Mesangial cell (primary cell): ENCODE measurements around the gene NDUFS7. TPM values are rescaled to one million over a fixed set of nuclear protein-coding genes. Genes with fewer than 3 reads are reported as not detected.

Experiments
- total RNA-seq: library from RNA; depleted of rRNA; stranded (reverse); fragments of >200 nt; gene quantifications from 2 replicates; pipeline ENCODE4 v1.2.3, GENCODE V29; 2015

The NDUFS7 gene
- 172 and 183 TPM in 2 replicates for total RNA-seq

DNA sequence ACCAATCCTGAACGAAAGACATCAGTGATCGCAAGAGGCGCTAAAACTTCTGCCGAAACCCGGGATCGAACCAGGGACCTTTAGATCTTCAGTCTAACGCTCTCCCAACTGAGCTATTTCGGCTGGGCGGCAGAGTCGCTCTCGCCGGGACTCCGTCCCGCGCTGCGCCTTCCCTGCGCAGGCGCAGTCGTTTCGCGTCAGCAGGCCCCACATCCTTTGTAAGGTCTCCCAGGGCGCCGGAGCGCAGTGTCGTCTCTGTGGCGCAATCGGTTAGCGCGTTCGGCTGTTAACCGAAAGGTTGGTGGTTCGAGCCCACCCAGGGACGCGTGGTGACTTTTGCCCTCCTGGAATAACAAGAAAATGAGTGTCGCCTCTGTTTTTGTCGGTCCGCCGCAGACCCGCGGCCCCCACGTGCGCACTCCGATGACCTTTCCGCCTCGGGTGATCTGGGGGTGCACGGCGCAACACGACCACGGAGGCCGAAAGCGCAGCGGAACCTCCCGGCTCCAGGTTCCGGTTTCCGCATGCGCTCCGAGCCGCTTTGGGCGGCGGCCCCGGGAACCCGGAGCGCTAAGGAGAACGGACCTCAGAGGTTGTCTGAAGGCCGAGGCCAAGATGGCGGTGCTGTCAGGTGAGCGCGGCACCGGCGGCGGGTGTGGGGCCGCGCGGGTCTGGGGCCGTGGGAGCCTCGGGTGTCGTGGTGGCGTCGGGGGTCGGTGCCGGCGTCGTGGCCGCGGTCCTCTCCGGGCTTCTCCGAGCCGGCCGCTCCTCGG, at the start of gene NDUFS7:
Gene NDUFS7 (plus strand): TSS at position 596 of the 773 bp plus-strand sequence. CDS start 20 bp downstream, at position 616.

DNA sequence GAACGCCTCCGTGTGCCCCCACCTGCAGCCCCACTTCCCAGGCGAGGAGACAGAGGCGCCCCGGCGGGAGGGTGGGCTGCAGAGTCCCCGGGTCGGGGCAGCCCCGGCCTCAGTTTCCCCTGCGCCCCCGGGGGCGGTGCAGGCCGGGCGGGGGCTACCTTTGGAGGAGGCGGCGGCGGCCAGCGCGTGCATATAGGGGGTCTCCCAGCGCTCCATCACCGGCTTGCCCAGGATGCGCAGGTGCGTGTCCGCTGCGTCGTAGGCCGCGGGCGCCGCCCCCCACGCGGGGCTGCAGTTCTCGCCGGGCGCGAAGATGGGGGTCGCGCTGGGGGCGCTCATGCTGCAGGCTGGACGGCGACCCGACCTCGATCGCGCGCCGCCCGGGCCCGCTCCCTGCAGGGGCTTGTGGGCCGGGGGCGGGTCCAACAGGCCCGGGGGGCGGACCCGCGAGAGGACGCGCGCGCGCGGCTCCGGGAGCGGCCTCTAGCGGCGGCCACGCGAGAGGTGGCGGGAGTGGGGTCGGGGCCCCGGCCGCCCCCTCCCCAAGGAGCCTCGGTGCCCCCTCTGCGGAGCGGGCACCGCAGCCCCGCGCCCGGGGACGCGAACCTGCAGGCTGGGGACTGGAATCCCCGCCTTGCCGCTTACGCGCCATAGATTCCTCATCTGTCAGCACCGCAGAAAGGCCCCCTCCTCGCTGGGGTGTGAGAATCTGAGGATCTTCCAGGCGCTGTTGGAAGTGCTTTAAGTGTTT, 17.6 kb downstream of the NDUFS7 start, which contains the start of gene GAMT:
Gene GAMT (minus strand): TSS at position 405 of the 751 bp plus-strand sequence. CDS start 66 bp downstream, at position 339.

DNA sequence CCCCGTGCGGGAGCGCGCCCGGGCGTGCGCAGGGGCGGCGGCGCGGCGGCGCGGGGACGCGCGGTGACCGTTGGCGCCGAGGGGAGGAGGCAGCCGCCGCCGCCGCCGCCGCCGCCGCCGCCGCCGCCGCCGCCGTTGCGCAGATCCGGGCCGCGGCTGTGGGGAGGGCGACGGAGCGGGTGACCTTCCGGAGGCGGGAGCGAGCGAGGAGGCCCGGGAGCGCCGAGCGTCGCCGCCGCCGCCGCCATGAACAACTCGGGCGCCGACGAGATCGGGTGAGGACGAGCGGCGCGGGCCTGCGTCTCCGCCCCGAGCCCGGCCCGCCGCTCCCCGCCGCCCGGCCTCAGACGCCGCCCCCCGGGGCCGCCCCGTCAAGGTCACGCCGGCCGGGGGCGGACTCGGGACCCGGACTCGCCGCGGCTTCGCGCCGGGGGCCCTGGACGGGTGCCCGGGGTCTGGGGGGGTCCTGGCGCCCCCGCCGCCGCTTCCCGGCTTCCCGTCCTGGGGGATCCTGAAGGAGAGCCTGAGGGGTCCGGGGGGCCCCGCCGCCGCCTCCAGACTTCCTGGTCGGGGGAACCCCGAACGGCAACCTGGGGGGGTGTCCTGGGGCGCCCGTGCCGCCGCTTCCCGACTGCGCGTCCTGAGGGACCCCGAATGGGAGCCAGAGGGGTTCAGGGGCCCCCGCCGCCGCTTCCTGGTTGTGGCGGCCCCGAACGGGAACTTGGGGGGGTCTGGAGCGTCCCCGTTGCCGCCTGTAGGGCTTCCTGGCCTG, 24.0 kb downstream of the NDUFS7 start, which contains the start of gene DAZAP1:
Gene DAZAP1 (plus strand): TSS at position 59 of the 772 bp plus-strand sequence. CDS start 188 bp downstream, at position 247.

DNA sequence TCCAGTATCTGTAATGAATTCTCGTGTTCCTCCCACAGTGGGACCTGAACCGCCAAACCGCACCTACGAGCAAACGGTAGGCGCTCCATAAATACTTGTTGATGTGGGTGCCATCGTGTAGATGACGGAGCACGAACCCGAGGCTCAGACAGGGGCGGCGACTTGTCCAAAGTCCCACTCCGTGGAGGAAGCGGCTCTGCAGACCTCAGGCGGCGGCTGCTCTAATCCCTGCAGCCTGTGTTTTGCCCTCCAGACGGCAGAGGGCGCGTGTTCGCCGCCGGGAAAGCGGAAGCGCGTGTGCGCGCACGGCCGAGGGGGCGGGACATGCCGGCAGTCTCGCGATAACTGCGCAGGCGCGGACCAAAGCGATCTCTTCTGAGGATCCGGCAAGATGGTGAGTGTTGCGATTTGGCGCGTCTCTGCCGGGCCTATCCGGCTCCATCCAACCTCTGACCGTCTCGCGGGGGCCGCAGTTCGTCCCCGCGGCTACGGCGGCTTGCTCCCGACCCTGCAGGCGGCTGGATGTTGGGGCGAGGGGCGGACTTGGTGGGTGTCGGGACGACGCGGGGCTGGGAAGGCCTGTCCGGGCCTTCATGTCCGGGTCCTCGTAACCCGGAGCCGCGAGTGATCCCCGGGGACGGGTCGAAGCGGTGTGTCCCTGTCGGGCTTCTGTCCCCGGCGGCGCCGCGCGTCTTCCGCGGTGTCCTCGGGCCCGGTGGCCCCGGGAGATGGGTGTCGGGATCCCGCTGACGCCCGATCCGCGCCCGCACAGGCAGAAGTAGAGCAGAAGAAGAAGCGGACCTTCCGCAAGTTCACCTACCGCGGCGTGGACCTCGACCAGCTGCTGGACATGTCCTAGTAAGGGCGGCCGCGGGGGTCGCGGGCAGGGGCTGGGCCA, 54.6 kb downstream of the NDUFS7 start, which contains the start of gene RPS15:
Gene RPS15 (plus strand): TSS at position 362 of the 898 bp plus-strand sequence. CDS start 30 bp downstream, at position 392.

Other genes with a start within 250 kb of the NDUFS7 start
- gene SBNO2, start 209.6 kb upstream of the NDUFS7 start, total RNA-seq, result 48.6 and 75.7 TPM in 2 replicates
- 84.1 and 84.6 TPM in 2 replicates for gene STK11, start 178.1 kb upstream of the NDUFS7 start, total RNA-seq
- gene CBARP, start 145.9 kb upstream of the NDUFS7 start, total RNA-seq, result 5.1 and 6.1 TPM in 2 replicates
- 145 and 173 TPM in 2 replicates for gene ATP5F1D, start 142.2 kb upstream of the NDUFS7 start, total RNA-seq
- gene MIDN, start 135.3 kb upstream of the NDUFS7 start, total RNA-seq, result 47.1 and 61.0 TPM in 2 replicates
- 119 and 190 TPM in 2 replicates for gene CIRBP, start 114.6 kb upstream of the NDUFS7 start, total RNA-seq
- gene FAM174C, start 108.4 kb upstream of the NDUFS7 start, total RNA-seq, result 92.3 and 109 TPM in 2 replicates
- 0.65 and 2.3 TPM in 2 replicates for gene EFNA2, start 98.0 kb upstream of the NDUFS7 start, total RNA-seq
- gene GAMT, start 17.6 kb downstream of the NDUFS7 start, total RNA-seq, result 21.5 and 44.2 TPM in 2 replicates
- 71.4 and 138 TPM in 2 replicates for gene DAZAP1, start 23.7 kb downstream of the NDUFS7 start, total RNA-seq
- gene RPS15, start 54.5 kb downstream of the NDUFS7 start, total RNA-seq, result 1,692 and 1,880 TPM in 2 replicates
- 0.98 and 1.0 TPM in 2 replicates for gene APC2, start 66.2 kb downstream of the NDUFS7 start, total RNA-seq
- 26.1 and 55.5 TPM in 2 replicates for gene C19orf25, start 95.3 kb downstream of the NDUFS7 start, total RNA-seq
- 3.9 and 10.8 TPM in 2 replicates for gene PCSK4, start 106.4 kb downstream of the NDUFS7 start, total RNA-seq
- gene REEP6, start 107.3 kb downstream of the NDUFS7 start, total RNA-seq, result 5.2 and 7.6 TPM in 2 replicates
- 0.65 and 4.4 TPM in 2 replicates for gene ADAMTSL5, start 129.1 kb downstream of the NDUFS7 start, total RNA-seq
- gene PLK5, start 140.2 kb downstream of the NDUFS7 start, total RNA-seq, result 0.13 TPM in 1 of 2 replicates, not detected in the other
- 72.6 and 109 TPM in 2 replicates for gene MEX3D, start 184.4 kb downstream of the NDUFS7 start, total RNA-seq
- 119 and 157 TPM in 2 replicates for gene MBD3, start 209.0 kb downstream of the NDUFS7 start, total RNA-seq
- 101 and 169 TPM in 2 replicates for gene UQCR11, start 221.6 kb downstream of the NDUFS7 start, total RNA-seq